A549 treated with AZD9567 at 1 μM for 4 hours (cell line): Measurements from ENCODE around the gene GRIK4. TPM values are rescaled to one million over a fixed set of nuclear protein-coding genes. Genes with fewer than 3 reads are reported as not detected.

Experiments used
- total RNA-seq: library from RNA; stranded (reverse); fragments of 200-300 nt; extraction: Qiagen RNA extraction; gene quantifications from 5 replicates; pipeline ENCODE4 v1.2.3, GENCODE V29; 2022; ENCODE audit not compliant: insufficient read depth

The GRIK4 gene, protein sequence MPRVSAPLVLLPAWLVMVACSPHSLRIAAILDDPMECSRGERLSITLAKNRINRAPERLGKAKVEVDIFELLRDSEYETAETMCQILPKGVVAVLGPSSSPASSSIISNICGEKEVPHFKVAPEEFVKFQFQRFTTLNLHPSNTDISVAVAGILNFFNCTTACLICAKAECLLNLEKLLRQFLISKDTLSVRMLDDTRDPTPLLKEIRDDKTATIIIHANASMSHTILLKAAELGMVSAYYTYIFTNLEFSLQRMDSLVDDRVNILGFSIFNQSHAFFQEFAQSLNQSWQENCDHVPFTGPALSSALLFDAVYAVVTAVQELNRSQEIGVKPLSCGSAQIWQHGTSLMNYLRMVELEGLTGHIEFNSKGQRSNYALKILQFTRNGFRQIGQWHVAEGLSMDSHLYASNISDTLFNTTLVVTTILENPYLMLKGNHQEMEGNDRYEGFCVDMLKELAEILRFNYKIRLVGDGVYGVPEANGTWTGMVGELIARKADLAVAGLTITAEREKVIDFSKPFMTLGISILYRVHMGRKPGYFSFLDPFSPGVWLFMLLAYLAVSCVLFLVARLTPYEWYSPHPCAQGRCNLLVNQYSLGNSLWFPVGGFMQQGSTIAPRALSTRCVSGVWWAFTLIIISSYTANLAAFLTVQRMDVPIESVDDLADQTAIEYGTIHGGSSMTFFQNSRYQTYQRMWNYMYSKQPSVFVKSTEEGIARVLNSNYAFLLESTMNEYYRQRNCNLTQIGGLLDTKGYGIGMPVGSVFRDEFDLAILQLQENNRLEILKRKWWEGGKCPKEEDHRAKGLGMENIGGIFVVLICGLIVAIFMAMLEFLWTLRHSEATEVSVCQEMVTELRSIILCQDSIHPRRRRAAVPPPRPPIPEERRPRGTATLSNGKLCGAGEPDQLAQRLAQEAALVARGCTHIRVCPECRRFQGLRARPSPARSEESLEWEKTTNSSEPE
- total RNA-seq: 0.06 TPM in 1 of 5 replicates, not detected in the others

DNA sequence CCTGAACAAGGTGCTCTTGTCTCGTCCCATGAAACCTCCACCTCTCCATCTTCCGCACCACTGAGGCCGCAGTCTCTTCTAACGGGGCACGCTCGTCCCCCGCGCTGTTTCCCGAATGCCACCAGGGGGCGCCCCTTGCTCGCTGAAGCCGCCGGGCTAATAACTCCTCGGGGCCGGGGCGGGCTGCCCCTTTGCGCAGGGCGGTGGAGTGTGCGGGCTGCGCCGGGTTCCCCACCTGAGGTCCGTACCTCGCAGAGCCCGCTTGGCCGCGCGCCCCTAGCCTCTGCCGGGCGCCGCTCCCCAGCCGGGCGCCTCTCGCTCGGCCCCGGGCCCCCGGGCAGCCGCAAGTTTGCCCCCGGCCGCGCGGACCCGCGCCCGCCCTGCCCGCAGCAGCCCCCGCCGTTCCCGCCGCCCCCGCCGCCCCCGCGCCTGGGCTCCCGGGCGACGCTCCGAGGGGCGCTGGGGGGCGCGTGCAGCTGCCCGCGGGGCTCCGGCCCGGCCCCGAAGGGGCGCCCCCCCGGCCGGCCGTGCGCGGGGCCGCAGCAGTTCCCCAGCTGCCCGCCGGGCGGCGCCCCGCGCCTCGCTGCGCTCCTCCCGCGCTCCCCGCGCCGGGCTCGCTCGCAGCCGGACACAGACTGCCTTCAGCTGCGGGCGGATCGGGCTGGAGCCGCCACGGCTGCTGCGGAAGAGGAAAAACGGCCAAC is at the start of gene GRIK4:
Gene GRIK4 (plus strand): TSS at position 633 of the 704 bp plus-strand sequence. CDS start 148,571 bp downstream, outside the sequence.

DNA sequence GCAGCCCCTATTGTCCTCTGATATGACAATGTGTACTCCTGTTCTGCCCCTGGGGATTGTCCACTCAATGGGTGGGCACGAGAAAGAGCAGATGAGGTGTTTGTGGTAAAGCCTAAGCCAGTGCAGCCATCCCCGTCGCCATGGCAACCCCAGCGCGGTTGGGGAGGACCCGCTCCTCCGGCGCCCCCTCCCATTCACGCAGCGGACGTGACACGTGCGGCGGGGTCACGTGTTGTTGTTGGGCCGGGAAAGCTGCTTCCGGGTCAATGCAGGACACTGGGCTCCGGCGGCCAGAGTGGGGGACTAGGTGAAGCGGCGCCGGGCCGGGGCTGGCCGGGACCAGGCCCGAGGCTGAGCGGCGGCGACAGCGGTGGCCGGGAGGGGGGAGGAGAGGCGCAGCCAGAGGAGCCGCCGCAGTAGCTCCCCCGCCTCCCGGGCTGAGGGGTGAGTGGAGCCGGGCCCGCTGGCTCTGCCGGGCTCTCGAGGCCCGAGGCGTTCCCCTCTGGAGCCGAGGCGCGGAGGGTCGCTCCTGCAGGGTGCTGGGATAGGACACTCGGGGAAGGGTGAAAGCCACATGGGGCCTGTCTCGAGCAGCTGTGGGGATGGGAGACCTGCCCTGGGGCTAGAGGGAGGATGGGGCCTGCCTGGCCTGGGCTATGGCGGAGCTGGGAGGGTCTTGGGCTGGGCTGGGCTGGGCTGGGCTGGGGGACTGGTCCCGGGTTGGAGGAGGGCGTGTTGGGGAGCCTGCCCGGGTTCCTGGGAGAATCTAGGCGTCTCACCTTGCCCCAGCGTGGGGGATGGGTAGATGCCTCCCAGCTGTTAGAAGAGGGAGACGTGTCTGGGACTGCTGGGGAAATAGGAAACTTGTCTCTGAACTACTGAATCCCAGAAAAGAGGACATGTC is 512.6 kb downstream of the GRIK4 start, which contains the start of gene TBCEL:
Gene TBCEL (plus strand): TSS at position 255 of the 904 bp plus-strand sequence. CDS start 21,589 bp downstream, outside the sequence.

Other genes with a start within 250 kb of the GRIK4 start
- 5.7 to 7.8 TPM (median 7.4 TPM) in 5 replicates for gene TLCD5, start 186.4 kb upstream of the GRIK4 start, total RNA-seq
- 11.7 to 15.7 TPM (median 14.9 TPM) in 5 replicates for gene ARHGEF12, start 175.3 kb upstream of the GRIK4 start, total RNA-seq